ENCODE measurements around the gene TRIM10.
"Not testable (repeated sequence)": the region's sequence is repeated elsewhere in the genome, so short reads cannot be mapped to it uniquely, and the experiment has no call there.

Gene TRIM10

DNA sequence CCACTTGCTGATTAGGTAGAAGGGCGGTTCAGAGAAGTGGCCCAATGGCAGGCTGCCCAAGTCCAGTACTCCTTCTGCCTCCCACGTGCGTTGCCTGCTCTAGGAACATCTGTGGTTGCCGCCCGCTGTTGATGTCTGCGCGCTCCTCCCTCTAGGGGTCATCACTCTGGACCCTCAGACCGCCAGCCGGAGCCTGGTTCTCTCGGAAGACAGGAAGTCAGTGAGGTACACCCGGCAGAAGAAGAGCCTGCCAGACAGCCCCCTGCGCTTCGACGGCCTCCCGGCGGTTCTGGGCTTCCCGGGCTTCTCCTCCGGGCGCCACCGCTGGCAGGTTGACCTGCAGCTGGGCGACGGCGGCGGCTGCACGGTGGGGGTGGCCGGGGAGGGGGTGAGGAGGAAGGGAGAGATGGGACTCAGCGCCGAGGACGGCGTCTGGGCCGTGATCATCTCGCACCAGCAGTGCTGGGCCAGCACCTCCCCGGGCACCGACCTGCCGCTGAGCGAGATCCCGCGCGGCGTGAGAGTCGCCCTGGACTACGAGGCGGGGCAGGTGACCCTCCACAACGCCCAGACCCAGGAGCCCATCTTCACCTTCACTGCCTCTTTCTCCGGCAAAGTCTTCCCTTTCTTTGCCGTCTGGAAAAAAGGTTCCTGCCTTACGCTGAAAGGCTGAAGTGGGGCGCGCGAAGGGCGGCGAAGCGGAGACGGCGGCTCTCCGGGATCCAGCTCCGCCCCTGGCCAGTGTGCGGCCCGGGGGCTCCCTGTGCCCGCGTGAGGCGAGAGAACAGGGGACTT is 10.9 kb upstream of the TRIM10 start:
- DNase-seq (ENCODE audit: low spot score), result no peak

DNA sequence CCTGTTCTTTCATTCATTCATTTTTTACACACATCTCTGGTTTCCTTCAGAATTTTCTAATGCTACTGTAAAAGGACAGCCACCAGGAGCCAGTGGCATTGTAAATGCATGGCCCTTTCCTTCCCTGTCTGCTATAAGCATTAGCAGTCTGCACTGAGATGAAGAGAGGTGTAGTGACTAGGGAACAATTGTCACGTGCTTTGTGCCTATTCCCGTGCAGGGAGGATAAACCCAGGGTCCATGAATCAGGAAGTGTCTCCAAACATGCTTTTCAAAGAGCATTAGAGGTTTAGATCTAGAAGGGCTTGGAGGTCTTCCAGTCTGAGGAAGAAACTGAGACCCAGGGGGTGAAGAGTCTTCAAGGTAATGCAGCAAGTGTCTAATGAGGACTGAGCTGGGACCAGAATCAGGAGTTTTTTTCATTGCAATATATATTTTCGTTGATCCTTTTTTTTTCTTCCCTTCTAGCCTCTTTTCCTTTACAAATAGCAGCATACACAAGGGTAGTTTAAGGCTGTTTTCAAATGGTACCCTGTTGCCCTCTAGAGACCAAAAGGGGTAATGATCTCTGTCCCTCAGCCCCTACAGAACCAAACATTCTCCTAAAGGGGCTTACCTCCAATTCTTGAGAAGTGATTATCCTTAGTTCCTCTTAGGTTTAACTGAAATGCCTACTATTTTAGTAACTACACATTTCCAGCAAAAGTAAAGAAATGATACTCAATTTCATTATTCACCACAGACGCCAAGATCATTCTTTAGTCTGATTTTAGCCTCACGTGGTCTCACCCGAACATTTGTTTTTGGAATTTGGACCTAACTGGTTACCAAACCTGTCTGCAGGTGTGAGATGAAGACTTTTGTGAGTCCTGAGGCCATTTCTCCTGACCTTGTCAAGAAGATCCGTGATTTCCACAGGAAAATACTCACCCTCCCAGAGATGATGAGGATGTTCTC is 8.9 kb upstream of the TRIM10 start:
- DNase-seq (ENCODE audit: low spot score), result peak; percentile 17

DNA sequence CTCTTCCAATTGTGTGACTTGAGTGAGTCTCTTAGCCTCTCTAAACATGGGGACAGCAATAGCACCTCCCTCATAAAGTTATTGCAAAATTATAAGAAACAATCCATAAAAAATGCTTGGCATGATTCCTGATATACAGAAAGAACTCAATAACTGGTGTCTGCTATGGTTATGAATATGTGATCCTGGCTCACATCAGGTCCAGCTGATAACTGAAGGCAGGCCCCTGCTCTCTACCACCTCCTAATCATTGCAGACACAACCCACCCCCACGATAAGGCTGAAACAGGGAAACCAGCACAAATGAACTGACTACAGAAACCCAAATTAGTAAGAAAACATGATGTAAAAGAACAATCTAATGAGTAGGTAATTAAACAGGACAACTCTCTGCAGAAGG is 7.7 kb upstream of the TRIM10 start:
- DNase-seq (ENCODE audit: low spot score), result no peak

DNA sequence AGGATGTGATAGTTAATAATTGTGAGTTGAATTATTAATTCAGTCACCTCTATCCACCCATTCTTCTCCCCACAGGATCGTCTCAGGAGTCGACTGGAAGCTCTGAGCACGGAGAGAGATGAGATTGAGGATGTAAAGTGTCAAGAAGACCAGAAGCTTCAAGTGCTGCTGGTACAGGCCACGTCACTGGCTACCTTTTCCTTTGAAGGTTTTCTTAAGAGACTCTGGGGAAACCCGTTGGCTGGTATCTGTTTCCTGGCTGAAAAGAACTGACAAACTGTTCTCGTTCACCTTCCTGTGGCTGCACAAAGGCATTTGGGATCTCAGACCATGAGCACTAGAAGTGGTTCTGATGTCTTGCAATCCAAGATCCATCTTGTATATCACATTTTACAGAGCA is 6.1 kb upstream of the TRIM10 start:
- DNase-seq (ENCODE audit: low spot score), result no peak

DNA sequence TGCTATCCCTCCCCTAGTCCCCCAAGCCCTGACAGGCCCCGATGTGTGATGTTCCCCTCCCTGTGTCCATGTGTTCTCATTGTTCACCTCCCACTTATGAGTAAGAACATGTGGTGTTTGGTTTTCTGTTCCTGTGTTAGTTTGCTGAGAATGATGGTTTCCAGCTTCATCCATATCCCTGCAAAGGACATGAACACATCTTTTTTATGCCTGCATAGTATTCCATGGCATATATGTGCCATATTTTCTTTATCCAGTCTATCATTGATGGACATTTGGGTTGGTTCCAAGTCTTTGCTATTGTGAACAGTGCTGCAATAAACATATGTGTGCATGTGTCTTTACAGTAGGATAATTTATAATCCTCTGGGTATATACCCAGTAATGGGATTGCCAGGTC is 4.2 kb upstream of the TRIM10 start:
- not testable (repeated sequence) for DNase-seq (ENCODE audit: low spot score)

DNA sequence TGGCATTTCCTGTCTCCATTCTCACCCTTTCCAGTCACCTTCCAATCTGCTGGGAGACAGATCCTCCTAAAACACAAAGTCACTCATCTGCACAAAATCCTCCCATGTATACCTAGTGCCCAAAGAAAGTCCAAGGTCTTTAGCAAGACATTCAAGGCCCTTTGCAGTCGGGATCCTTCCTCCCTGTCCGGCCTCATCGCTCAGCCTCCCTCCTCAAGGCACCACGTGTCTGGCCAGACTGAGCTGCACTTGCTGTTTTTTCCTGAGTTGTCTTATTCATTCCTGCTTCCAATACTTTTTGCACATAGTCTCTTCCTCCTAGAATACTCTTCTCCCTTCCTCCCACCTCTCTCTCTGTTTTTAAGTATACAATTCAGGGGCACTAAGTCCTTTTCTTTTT is 3.7 kb upstream of the TRIM10 start:
- DNase-seq (ENCODE audit: low spot score), result no peak

DNA sequence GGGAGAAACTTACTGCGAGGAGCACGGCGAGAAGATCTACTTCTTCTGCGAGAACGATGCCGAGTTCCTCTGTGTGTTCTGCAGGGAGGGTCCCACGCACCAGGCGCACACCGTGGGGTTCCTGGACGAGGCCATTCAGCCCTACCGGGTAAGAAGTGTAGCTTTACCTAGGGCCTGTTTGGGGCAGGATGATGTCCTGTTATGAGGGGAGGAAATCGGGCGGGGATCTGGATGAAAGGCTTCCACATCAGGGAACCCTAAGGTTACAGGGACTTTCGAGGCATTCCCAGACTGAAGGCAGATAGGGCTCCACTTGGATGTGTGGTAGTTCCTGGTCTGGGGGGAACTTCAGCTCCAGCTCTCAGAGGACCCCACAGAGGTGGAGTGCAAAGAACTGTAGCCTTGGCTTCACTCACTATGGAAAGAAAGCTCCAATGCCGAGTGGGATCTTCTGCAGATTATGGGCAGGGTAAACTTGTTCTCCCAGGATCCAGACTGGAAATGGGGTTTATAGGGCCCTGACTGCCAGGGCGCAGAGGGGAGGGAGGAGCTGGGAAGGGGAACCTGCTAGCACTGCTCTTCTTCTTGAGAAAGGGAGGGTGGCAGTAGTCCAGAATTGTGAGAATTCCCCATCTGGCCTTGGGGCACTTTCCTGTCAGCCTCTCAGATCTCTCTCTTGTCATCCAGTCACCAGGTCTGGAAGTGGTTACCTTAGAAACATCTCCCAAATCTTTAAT is 3.1 kb upstream of the TRIM10 start:
- no peak for DNase-seq (ENCODE audit: low spot score)

DNA sequence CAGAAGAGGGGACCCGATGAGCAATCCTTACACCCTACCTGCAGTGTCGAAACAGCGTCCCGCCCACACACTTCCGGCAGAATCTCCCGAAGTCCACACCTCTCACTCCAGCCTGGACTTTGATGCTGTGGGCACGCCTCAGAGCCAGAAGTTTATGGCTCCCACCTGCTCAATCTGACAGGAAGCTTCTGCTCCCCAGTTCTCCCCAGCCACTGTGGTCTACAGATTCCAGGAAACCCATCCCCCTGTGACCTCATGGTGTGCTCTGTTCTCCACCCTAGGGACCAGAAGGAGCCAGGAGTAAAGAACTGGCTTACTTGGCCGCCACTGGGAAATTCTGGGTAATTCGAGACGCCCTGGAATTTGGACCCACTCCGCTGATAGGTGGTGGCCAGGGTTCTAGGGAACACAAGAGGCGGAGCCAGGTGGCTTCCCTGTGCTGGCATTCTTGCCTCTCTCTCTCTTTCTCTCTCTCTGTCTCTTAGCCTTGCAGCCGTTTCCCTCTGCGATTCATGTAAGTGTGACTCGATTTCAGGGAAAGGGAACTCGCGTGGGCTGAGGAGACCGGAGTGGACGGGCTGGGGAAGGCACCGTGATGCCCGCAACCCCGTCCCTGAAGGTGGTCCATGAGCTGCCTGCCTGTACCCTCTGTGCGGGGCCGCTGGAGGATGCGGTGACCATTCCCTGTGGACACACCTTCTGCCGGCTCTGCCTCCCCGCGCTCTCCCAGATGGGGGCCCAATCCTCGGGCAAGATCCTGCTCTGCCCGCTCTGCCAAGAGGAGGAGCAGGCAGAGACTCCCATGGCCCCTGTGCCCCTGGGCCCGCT is 2.3 kb upstream of the TRIM10 start, which contains the start of gene TRIM15:
TSS of gene TRIM15 (plus strand) at position 457 of the 828 bp plus-strand sequence. CDS start at position 596, 139 bp downstream.
- no peak for DNase-seq (ENCODE audit: low spot score)

DNA sequence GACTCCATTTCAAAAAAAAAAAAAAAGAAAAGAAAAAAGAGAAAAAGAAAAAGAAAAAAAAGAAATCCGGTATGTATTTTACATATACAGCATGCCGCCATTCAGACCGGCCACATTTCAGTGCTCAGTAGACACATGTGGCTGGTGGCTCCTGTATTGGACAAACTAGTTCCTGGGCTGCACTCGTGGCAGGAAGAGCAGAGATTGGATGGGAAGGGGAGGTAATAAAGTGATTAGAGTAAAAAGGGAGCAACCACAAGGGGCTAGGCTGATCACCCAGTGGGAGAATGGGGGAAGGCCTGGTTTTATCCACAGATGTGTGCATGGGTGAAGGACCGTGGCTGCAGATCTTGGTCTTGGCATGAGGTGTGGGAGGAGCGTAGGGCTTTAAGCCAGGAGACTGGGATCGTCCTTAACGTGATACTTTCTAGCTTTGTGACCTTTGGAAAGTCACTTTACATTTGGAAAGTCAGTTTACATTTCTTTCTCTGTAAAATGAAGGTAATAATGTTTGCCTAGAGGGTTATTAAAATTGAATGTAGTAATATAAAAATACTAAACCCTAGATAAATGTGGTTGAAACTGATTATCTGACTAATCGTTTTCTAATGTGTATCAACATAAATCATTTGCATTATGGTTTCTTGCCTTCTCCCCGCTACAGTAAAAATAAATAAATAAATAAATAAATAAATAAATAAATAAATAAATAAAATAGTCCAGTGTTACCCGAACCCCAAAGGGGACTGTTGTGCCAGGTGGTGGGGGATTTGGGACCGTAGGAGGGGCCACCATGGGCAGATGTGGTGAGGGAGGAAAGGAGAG is 1.5 kb upstream of the TRIM10 start:
- DNase-seq (ENCODE audit: low spot score), result no peak

DNA sequence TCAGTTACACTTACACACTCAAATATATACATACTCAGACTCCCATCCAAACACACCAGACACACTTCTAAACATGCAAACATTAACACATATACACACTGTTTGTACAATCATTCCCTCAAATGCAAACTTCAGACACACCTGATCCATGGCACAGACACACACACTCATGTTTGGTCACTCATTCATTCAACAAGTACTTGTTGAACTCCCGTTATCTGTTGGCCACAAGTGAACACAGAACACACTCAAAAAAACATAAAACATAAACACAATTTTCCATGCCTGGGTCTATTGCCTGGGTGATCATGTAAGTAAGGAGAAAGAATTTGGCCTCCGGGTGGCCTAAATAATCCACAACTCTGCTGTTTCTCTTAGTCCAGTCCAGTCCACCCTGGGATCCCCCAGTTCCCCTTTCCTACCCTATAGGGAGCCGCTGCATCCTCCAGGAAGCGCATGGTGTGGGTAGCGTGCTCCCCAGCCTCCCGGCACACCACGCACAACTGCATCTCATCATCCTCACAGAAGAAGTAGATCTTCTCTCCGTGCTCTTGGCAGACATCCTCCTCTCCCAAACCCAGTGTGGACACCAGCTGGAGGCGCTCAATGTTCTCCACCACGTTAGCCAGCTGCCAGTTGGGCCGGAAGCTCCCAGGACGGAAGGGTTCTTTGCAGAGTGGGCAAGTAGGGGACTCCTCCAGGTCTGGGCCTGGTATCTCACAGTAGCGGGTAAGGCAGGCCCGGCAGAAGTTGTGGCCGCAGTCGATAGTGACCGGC is 815 bp downstream of the TRIM10 start:
- no peak for DNase-seq (ENCODE audit: low spot score)

DNA sequence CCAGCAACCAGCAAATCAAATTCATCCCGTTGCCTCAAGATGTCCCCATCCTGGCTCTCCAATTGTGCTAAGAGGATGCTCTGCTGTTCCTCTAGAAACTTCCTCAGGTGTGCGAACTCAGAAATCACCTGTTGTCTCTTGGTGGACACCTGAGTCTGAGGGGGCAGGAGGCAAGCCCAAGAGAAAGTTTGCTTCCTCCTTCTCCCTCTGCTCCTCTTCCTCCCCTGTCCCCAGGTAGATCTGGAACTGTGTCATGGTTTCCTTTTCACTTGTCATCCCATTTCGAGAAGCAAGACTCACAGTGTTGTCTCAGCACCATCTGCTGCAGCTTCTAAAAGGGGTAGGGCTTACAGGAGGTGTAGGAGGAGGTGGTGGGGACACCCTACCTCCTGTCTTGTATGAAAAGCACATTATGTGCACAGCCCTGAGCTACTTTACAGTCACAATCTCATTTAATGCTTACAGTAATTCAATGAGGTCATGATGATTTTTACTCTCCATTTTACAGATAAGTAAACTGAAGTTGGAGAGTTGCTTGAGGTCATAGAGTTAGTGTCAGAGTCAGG is 2.5 kb downstream of the TRIM10 start:
- DNase-seq (ENCODE audit: low spot score), result no peak

DNA sequence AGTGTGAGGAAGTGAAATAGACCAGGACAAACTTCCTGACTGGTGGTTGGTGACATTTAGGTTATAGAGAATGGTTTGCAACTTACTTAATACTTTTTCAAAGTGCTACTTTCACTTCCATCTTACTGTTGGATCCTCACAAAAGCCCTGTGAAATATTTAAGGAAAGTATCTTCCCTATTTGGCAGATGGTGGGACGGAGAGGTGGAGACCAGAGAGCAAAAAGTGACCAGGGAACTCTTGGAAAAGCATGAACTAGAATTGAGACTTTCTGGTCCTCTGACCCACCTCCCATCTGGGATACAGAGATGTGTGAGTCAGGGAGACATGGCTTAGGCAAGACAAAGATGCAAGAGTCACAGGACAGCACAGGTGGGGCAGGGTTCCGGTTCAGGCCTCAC is 3.0 kb downstream of the TRIM10 start:
- no peak for DNase-seq (ENCODE audit: low spot score)

DNA sequence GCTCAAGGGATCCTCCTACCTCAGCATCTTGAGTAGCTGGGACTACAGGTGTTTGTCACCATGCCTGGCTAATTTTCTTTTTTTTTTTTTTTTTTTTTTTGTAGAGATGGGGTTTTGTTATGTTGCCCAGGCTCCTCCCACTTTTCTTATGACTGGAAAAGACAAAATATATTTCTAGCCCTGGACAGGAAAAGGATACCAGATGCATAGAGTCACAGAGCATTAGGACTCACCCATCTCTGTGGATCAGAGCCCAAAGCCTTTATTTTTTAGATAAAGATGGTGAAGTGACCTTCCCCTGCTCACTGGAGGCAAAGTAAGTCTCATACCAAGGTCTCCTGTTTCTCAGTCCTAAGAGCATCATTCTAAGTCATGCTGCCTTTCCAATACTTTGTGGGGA is 3.4 kb downstream of the TRIM10 start:
- DNase-seq (ENCODE audit: low spot score), result no peak

DNA sequence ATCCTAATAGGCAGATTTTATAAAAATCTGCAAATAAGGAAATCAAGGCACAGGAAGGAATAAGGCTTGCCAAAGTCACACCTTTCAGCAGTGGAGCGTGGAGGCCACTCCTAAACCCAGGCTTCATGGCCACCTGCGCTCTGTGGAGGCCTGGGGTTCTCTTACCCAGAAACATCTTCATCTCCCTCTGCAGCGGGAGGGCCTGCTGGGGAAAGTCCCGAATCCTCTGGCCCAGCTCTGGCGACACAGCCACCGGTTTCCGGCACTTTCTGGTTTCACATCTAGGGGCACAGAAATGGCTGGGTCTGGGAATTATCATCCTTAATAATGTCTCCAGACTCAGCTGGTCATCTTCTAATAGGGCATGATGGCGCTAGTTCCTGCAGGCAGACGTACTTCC is 4.2 kb downstream of the TRIM10 start:
- DNase-seq (ENCODE audit: low spot score), result no peak

DNA sequence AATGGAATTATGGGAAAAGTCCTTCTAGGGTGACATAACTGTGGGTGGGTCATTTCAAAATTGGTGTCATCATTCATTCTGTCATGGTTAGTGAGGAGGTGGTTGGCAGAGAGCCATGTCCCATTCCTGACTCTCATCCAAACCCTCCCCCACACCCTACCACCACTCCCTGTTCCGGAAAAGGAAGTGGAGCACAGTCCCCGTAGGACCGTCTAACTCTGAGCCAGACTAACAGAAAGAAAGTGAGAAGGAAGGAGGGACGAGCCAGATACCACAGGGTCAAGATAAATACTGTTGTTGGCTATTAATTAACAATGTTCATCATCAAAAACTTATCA is 4.8 kb downstream of the TRIM10 start:
- DNase-seq (ENCODE audit: low spot score), result no peak

DNA sequence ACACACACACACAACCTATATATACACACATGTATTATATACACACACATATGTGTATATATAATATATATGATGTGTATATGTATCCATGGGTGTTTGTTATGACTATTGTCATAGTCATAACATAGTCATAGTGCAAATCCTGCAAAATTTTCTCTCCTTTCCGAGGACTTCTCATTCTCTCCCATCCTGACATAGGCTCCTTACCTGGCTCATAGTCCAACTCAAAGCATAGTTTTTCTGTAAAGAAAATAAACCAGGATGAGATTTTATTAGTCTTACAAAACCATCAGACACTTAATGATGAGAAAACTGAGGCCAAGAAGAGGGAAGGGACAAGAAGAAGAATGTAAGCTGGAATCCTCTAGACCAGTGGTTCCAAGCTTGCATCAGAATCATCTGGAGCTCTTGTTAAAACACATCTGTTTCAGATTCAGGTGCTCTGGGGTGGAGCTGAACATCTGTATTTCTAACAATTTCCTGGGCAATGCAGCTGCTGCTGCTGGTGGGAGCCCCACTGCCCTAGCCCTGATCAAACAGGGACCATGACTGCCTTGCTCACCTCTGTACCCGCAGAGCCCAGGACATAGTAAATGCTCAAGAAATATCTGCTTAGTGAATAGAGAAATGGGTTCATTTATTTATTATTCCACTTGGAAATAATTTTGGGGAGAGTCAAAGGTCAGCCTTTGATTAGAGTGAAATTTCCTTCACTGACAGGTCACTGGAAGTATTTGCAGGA is 5.3 kb downstream of the TRIM10 start:
- DNase-seq (ENCODE audit: low spot score), result no peak

DNA sequence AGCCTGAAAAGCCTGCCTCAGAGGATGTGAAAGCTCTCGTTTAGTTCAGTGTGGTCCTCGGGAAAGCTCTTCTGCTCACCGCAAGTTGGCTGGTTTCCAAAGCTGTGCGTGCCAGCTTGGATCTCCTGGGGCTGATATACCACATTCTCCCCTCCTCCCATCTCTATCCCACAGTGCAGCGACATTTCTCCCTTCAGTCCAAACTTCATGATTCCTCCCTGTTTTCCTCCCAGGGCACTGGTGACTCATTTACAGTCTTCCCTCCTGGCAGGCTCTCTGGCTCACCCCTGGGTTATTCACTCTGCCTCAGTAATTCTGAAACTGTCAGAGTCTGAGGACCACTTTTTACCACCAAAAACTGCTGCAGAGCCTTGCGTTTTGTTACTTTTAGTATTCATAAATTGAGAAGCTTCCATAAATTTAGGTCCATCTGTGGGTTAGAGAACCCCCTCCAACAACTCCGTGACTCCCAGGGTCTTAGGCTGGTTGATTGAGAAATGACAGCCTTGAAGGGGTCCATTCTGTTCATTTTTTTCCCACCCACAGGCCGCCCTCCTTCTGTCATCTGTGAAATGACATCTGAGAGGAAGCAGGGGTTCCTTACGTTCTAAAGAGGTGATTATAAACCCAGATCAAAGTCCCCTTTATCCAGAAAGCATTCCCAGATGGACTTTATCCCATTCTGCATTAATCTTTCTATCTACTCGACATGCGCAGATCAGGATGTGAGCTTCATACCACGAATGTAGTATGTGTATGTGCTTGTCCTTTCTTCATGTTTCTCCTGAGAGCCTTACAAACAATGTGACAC is 6.1 kb downstream of the TRIM10 start:
- no peak for DNase-seq (ENCODE audit: low spot score)

DNA sequence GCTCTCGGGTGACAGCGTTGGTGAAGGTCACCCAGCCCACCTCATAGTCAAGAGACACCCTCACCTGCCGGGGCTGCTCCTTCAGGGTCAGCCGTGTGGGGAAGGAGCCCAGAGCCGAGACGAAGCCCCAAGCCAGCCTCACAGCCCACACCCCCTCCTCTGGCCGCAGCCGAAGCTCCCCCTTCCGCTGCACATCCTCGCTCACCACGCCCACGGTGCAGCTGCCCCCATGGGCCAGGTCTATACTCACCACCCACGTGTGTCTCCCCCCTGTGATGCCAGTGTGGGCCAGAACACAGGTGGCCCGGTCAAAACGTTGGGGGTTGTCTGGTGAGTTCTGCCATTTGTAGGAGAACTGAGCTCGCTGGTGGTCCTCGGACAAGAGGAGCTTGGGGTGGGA is 7.0 kb downstream of the TRIM10 start:
- no peak for DNase-seq (ENCODE audit: low spot score)
